GM12801 (cell line): ENCODE results near the gene GON7.

Experiments used
- TF ChIP-seq, protein P1 (sequence below): IDR thresholded peaks from one replicate; pipeline ENCODE4 v1.5.1; 2011; ENCODE audit warnings: control low read depth; ENCODE audit not compliant: insufficient read length; ENCODE audit errors: extremely low read depth

GON7 gene

GRCh38 chr14:93232159-93232558 lies 25.3 kb upstream of the GON7 start:
- TF ChIP-seq, protein P1, sequence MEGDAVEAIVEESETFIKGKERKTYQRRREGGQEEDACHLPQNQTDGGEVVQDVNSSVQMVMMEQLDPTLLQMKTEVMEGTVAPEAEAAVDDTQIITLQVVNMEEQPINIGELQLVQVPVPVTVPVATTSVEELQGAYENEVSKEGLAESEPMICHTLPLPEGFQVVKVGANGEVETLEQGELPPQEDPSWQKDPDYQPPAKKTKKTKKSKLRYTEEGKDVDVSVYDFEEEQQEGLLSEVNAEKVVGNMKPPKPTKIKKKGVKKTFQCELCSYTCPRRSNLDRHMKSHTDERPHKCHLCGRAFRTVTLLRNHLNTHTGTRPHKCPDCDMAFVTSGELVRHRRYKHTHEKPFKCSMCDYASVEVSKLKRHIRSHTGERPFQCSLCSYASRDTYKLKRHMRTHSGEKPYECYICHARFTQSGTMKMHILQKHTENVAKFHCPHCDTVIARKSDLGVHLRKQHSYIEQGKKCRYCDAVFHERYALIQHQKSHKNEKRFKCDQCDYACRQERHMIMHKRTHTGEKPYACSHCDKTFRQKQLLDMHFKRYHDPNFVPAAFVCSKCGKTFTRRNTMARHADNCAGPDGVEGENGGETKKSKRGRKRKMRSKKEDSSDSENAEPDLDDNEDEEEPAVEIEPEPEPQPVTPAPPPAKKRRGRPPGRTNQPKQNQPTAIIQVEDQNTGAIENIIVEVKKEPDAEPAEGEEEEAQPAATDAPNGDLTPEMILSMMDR = no peak

DNA sequence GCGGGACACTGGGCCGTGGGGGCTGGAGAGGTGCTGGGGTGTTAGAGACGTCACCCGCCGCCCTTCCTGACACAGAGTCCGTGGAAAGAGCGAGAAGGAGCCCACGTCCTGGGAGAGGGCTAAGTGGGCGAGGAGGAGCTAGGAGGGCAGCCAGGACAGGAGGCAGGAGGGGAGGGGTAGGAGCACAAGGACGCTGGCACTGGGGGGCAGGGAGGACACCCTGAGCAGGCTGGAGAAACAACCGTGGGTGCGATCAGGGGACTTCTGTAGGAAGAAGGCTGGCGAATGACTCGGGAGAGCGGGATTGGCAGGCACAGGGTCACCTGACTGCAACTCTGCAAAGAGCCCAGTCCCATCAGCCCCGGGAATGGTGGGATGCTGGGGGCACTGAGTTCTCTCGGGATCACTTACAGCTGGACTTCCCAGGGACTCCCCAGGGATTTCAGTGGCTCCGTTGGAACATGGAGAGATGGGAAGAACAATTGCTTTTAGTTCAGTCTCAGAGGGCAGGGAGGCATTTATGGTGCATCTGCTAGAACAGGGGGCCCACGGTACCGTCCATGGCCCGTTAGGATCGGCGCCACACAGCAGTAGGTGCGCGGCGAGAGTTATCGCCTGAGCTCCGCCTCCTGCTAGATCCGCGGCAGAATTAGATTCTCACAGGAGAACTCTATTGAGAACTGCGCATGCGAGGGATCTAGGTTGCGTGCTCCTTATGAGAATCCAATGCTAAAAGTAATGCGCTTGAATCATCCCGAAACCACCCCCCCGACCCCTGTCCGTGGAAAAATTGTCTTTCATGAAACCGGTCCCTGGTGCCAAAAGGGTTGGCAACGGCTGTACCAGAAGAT lies 24.5 kb upstream of the GON7 start:
- TF ChIP-seq, protein P1 = no peak

DNA sequence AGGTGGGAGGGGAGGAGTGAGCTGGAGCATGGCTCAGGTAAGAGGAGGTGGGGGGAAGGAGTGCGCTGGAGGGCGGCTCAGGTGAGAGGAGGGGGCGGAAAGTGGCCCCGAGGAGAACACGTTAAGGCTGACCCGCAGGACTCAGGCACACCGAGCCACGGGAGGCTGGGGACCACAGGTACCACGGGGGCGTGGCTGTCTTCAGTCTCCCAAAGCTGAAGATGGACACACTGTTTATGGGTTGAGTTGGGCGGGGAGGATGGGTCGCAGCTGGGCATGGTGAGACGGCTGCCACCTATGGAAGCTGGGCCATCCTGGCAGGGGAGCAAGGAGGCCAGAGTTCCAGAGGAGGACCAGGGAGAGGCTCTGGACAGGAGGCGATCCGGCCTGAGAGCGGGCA lies 23.7 kb upstream of the GON7 start:
- TF ChIP-seq, protein P1 = no peak

GRCh38 chr14:93228550-93228949 lies 21.7 kb upstream of the GON7 start:
- TF ChIP-seq, protein P1 = no peak

DNA sequence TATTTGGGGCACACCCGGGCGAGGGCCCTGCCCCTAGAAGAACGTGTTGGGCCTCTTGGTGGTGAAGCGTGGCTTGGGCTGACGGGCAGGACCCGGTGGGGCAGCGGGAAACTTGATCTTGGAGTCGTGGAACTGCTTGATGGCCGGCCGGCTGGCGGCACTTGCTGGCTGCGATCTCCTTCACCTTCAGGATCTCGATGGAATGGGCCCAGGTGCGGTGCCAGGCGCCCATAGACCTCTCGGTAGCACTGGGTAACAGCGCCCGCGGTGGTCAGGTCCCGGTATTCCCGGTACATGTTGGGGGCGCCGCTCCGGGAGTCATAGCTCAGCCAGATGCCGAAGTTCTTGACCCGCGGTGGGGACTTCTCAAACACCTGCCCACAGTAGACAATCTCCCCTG lies 16.7 kb upstream of the GON7 start:
- TF ChIP-seq, protein P1 = no peak

DNA sequence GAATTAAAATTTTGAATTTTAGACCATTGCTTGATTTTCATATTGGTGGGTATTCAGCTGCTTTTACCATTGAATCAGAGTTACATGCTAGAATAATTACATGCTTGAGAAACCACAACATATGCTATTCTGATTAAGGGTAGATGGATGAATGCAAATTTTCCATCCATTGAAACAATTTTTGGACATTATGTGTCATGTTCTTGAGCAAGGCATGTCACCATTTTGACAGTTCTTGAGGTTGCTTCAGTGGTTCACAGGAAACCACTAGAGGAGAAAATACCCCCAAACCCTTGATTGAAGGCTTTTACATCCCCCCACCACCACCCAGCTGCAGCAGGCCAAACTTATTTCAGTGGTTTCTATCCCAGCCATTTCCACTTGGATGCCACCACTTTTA lies 13.6 kb upstream of the GON7 start:
- TF ChIP-seq, protein P1 = no peak

DNA sequence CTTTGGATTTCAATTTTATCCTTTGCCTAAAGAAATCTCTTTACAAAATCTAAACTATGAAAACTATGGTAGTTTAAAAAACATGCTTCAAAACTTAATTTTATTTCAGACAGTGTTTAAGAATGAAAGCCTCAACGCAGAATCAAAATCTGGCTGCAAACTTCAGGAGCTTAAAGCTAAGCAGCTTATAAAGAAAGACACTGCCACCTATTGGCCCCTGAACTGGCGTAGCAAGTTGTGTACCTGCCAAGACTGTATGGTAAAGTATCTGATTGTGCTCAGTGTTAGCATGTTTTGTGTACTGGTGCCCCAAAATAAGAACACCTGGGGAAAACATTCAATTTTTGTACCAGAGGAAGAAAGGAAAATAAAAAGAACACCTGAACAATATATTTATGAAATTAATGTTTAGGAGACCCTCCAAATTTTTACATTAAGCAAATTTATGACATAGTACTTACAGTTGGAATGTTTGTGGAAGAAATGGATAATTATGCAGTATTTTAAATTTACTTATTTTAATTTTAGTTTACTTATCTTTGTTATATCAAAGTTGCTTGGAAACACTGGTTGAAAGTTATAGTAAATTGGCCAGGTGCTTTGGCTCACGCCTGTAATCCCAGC lies 12.3 kb upstream of the GON7 start:
- TF ChIP-seq, protein P1 = no peak
